Right kidney (tissue), 1 donor: ENCODE measurements around the gene RHBG.

Experiments used
- DNase-seq: peaks from one replicate; pipeline ENCODE4 v3.0.0-alpha.2; 2016

The RHBG gene

DNA sequence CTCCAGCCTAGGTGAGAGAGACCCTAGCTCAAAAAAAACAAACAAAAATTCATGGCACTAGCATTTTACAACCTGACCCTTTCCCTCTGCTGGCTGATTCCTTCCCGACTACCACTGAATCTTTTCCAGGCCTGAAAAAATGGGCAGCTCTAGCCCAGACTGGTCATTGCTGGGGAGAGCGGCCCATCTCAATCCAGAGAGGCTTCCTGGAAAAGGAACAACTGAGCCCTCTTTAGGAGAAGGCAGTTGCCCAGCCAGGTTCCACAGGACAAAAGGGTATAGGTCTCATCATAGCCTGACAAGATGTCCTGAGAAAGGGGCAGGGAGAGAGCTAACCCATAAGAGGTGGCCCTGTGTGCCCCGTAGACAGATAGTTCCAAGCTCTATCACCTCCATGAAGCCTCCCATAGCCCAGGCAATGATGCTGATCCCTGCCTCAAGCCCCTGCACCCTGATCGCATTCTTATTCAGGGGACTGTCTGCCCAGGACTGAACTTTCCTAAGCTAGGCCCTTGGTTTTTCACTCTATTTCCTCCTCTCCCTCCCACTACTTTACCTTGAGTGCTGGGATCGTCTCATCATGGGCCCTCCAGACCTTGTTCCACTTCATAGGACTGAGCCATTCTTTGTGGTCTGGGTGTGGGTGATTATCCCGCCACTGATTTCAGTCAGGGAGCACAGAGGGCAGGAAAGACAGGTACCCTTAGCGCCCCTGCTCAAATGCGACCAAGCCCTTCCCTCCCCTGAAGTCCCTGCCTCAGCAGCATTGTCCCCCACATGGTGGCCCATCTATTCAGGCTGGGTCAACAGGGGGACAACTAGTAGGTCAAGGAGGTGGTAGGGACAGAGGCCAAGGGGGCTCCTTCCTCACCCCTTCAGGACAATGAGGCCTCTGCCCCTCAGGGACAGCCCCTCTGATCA is 18.2 kb downstream of the RHBG start:
- no peak for DNase-seq

- peak; percentile 44 for DNase-seq
These were observed 18.8 kb downstream of the RHBG start for GRCh38 chr1:156387870-156388173.

GRCh38 chr1:156388174-156389137 is 19.4 kb downstream of the RHBG start:
- DNase-seq: no peak

GRCh38 chr1:156389311-156389710 is 20.3 kb downstream of the RHBG start:
- no peak for DNase-seq

DNA sequence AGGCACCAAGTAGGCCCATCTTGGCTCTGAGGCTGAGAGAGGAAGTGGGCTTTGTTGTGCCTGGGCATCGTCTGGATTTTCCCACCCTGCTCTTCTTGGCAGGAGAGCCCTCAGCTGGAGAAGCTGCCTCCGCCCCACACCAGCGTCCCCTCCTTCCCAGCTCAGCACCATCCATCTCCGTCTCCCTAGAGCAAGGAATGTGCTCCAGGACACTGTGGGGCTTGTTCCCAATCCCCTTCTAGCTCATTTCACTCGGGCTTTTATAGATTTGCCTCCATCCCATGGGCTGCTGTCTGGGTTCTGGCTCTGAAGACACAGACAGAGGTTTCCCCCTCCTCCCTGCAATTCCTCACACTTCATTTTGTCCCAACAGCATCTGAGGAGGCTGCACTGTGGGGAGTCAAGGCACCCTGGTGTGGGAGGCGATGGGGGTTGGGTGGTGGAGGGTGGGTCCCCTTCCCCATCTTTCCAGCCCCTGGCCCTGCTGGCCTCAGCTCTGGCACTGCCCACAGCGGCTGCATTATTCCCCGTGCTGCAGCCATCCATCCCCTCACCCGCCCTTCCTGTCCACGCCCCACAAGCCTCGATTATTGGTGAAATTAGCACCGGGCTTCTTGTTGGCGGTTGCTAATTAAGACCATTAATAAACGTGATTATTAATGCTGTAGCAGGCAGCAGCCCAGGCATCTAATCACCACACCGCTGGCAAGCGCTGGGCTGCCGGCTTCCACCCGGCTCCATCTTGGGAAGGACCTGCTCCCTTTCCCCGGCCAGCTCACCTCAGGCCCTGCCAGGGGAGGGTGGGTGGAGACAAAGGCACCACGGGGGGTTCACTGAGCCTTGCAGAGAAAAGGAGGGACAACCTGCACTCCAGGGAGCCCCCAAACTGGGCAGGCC is 21.7 kb downstream of the RHBG start:
- DNase-seq: no peak

DNA sequence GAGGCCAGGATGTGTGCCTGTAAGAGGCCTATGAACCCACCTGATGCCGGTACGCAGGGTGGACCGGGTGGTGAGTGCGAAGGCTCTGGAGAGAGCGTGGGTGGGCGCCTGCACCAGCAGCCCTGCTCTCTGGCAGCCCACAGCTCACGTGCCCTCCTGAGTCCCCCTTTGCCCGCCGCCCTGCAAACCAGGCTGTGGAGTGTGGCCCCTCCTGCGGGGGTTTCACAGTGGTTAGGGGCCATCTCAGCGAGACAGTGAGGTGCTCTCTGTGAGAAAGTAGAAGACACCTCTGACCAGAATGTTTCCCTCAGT is 22.3 kb downstream of the RHBG start:
- DNase-seq: no peak

- DNase-seq: no peak
These were observed 22.7 kb downstream of the RHBG start for GRCh38 chr1:156391701-156392100.

DNA sequence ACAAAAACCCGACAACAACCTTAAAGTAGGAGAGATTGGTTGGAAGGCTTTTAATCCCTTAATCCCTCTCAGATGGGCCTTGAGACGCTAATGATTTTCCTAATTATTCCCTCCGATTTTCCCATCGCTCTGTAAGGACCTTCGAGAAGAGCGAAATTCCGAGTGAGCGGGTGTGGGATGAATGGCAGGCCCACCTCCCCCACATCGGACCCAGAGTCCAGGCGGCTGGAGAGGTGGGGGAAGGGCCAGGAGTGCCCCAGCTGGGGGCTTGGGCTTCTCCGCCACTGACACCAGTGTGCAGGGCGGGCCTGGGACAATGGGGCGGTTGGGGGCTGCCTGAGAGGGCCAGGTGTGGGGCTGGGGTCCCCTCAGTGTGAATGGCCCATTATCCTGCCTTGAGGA is 23.4 kb downstream of the RHBG start:
- DNase-seq: no peak

- DNase-seq: no peak
These were observed 24.1 kb downstream of the RHBG start for GRCh38 chr1:156393095-156393494.

DNA sequence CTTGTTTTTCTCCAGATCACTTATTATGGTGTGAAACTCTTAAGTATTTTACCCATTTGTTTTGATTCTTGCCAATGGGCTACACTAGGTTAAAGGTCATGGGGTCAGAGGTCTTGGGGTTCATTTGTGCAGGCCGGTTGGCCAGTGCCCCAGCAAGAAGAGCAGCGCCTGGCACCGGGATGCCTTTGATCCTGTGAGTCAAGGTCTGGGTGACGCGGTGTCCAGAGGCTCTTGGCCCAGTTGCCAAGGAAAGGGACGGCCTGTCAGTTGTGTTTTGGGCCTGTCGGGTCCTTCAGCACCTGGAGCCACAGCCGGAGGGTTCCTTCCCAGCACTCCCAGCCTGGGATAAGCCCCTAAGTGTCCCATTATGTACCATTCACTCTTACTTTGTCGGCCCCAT is 25.1 kb downstream of the RHBG start:
- no peak for DNase-seq

- DNase-seq: no peak
These were observed 25.9 kb downstream of the RHBG start for GRCh38 chr1:156394835-156395461.

GRCh38 chr1:156399355-156400125 is 30.5 kb downstream of the RHBG start:
- no peak for DNase-seq

DNA sequence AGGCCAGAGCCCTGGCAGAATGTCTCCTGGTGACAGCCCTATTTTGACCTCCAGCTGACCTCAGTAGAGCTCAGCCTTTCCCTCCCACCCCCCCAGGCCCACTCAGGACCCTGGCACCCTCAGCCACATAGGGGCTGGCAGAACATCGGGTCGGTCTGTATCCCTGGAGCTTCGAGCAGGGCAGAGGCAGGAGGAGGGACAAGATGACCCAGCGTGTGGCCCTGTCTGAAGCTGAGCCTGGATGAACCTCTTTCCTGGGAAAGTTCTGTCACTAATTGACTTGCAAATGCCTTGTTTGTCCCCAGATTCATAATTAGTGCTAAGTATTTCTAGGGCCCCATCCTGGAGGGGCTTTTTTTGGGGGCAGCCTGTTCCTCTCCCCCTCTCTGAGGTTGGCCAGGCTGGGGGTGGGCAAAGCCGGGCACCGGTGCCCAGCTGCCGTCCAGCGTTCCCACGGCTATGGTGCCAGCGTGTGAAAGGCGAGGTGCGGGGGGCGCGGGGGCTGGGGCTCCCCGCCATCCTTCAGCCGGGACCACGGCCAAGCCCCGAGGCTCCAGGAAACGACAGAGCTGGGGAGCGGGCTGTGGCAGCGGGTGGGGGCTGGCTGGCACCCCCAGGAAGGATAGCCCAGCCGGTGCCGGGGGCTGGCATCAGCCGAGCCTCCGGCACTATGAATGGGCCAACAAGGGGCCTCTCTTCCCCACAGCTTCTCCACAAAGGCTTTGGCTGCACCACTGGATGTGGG is 31.4 kb downstream of the RHBG start:
- DNase-seq: no peak

DNA sequence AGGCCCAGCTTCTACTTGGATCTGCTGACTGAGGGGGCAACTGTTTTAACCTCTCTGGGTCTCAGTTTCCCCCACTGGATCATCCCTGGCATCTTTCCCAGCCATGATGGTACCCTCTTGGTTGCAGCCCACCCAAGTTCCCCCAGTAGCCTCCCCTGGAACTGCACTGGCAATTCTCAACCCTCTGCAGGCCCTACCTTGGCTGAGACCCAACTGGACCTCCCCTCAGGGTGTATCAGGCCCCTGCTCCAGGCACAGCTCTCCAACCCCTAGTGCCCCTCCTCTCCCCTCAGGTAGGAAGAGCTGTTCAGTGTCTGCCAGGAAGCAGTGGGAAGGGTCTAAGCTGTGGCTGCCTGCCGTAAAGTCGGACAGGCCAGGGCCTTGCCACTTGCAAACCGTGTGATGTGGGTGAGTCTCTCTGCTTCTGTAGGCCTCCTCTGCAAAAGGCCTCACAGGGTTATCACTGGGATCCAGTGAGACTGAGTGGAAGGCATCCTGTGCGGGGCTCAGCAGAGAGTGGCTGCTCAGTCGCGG is 32.1 kb downstream of the RHBG start:
- DNase-seq: no peak

- no peak for DNase-seq
These were observed 32.7 kb downstream of the RHBG start for GRCh38 chr1:156401681-156402081.

DNA sequence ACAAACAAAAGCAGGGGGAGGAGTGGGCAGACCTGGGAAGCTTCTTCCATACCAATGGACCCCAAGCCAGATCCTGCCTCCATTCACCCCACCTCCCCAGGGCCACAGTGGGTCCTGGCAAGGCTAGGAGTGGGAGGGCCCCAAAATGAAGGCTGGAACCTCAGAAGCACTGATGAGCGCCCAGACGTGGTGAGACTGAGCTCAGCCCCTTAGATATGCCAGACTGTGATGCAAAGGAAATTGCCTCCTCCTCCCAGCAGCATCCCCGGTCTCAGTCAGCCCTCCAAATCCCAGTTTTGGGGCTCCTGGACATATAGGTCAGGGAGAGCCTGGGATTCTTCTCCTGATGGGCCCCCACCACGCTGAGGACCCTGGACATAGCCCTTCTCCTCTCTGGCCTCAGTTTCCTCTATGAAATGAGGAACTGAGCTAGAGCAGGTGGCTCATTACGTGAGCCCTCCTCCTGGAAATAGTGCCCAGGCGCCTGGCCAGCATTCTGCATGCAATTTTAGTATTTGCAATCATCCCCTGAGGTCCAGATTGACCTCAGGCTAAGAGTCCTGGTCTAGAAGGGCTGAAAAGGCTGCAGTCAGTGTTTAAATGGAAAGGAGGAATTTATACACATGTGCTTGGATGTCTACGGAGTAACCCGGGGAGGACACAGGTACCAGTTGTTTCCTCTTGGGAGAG is 33.5 kb downstream of the RHBG start:
- DNase-seq: no peak

- DNase-seq: no peak
These were observed 36.7 kb downstream of the RHBG start for GRCh38 chr1:156405670-156406069.

DNA sequence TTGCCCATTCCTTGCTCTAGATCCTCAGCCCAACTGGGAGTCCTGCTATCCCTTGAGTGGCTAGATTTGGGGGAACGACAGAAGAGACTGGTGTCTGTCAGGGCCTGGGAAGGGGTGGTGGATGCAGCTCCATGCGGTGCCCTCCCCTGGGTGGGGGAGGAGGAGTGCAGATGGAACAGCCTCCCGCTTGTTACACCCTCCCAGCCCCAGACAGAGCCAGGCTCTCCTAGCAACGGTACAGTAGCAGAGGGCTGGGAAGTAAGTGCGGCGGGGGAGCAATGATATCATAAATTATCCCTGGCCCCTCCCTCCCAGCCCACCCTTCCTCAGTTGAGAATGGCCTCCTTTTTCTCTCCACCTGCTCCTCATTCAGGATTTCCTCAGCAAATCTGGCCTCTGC is 37.2 kb downstream of the RHBG start:
- no peak for DNase-seq

DNA sequence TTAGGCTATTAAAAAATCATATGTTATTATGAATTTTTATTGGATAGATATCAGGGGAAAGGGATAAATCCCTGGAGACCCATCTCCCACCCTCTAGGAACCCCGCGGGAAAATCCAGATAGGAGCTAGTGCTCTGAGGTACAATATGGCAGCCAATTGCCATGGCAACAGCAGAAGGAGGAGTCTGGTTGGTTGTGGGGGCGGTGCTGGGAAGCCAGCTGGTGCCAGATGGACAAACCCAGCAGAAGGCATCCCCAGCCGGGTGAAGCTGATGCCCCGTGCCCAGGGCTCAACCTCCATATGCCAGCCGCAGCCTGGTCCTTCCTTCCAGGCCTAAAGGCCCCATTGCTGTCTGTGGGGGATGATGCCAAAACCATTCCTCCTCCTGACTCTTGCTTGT is 38.3 kb downstream of the RHBG start:
- DNase-seq: no peak

- DNase-seq: no peak
These were observed 38.7 kb downstream of the RHBG start for GRCh38 chr1:156407760-156408159.
